A204.1 (cell line): Measurements from ENCODE around the gene PODN.

Experiments used
- FAIRE-seq: peaks from 2 replicates; lab custom pipeline; 2012; peaks lifted over from hg19 to GRCh38; lab: Jason Lieb, UNC

PODN gene

DNA sequence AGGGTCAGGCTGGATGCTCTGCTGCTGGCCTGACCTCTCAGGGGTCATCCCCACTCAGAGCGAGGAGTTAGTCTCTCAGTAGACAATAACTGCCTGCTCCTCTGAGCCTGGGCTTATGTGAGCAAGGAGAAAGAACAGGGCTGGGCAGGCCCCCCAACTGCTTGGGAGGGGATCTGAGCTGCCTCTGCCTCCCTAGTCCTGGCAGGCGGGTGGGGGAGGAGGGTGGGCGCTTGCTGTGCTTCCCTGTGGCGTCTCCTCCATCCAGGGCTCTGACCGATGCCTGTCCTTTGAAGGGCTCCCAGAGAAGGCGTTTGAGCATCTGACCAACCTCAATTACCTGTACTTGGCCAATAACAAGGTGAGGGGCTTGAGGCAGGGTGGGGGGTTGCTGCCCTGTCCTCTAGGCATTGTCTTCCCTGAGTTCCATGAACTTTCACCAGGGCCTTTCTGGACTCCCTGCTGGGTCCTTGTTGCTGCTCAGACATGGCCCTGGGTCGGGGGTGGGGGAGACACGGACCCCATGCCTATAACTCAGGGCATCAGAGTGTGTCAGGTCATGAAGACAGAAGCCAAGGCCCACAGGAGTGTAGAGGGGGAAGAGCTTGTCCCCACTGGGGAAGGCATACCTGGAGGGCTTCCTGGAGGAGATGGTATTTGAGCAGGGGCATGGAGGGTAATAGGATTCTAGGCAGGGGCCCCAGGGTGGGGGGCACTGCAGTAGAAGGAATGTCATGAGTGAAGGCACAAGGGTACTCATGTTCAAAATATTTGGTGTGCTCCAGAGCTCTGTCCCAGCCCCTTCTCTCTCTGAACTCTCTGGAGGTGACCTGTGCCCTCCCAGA is 12.5 kb downstream of the PODN start:
- no peak for FAIRE-seq

DNA sequence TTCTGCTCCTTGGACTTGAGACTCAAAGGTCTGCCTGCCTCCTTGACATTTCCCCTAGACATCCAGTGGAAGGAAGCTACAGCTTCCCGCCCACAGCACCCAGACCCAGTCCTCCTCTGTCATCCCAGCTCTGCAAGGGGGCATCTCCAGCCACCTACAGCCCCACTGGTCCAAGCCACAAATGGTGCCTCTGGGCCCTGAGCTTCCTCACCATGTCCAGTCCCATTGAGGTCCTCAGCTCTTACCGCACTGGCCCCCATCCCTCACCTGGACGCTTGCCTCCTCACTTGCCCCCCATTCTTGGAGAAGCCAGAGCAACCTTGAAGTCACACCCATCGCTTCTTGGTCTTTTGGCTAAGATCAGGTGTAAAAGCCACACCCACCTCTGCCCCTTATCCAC is 13.2 kb downstream of the PODN start:
- no peak for FAIRE-seq

DNA sequence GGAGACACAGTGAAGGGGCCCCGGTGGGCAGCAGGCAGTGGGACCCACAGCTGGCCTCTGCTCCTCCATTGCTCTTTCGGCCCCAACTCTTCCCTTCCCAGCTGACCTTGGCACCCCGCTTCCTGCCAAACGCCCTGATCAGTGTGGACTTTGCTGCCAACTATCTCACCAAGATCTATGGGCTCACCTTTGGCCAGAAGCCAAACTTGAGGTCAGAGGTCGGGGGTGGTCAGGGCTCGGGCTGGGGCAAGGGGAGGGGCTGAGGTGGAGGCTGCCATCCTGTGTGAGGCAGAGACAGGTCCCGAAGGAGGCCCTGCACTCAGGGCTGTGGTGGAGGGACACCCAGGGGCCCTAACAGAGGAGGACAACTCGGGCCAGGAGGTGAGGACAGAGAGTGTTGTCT is 13.7 kb downstream of the PODN start:
- FAIRE-seq = no peak

DNA sequence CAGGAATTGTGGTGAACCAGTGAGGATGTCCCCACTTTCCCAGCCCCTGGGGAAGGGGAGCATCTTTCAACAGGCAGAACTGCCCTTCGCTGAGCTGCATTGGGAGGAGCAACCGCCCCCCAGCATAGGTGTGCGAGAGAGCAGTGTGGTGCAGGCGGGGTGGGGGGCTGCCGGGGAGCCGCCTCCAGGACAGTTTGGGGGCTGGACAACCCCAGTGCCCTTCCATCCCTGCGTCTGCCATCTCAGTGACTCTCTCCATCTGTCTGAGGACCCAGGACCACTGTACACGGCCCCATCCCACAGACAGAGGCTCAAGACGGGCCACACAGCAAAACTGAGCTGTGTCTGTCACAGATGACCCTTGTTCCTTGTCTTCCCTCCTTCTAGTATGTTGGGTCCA is 14.2 kb downstream of the PODN start:
- FAIRE-seq = no peak

DNA sequence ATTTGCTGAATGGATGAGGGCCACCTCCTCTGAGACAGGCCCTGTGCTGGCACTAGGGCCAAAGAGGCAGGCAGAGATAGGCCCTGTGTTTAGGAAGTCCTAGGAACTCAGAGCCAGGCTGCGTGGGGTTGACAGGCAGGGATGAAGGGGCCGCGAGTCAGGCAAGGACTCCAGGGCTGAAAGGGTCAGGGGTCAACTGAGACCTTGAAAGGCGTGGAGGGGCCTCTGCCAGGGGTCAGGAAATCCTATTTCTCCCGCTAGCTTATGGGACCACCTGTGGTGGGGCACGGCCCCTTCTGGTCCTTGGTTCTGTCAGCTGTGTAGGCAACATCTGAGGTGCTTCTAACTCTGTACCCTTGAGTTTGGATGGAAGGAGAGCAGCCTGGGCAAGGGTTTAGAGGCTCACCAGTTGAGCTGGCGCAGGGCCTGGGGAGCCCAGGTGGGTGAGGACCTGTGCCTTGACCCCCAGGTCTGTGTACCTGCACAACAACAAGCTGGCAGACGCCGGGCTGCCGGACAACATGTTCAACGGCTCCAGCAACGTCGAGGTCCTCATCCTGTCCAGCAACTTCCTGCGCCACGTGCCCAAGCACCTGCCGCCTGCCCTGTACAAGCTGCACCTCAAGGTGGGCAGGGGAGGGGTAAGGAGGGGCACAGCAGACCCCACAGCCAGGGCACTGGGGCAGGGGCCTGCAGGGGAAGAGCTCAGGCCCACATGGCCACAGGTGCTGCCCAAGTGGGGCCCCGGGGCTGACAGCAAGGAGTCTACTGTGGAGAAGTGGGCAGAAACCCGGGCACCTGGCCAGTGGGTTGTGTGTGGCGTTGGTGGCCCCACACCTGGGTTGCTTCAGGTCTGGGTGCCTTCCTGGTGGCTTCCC is 14.9 kb downstream of the PODN start:
- FAIRE-seq = no peak

DNA sequence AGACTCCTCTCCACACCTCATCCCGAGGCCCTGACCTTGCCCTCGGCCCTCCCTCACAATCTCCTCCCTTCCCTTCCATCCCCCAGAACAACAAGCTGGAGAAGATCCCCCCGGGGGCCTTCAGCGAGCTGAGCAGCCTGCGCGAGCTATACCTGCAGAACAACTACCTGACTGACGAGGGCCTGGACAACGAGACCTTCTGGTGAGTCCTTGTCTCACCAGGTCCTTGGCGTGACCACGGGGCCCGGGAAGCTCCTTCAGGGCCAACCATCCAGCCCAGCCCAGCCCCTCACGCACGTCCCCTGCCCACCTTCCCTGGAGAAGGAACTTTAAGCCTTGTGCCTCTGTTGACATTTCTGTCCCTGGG is 15.6 kb downstream of the PODN start:
- FAIRE-seq = no peak

DNA sequence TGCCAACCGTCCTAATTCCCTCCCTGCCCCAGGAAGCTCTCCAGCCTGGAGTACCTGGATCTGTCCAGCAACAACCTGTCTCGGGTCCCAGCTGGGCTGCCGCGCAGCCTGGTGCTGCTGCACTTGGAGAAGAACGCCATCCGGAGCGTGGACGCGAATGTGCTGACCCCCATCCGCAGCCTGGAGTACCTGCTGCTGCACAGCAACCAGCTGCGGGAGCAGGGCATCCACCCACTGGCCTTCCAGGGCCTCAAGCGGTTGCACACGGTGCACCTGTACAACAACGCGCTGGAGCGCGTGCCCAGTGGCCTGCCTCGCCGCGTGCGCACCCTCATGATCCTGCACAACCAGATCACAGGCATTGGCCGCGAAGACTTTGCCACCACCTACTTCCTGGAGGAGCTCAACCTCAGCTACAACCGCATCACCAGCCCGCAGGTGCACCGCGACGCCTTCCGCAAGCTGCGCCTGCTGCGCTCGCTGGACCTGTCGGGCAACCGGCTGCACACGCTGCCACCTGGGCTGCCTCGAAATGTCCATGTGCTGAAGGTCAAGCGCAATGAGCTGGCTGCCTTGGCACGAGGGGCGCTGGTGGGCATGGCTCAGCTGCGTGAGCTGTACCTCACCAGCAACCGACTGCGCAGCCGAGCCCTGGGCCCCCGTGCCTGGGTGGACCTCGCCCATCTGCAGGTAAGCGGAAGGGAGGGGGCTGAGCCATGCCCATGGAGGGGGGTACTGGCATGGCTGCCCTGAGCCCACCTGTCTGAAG is 16.5 kb downstream of the PODN start:
- FAIRE-seq = no peak

DNA sequence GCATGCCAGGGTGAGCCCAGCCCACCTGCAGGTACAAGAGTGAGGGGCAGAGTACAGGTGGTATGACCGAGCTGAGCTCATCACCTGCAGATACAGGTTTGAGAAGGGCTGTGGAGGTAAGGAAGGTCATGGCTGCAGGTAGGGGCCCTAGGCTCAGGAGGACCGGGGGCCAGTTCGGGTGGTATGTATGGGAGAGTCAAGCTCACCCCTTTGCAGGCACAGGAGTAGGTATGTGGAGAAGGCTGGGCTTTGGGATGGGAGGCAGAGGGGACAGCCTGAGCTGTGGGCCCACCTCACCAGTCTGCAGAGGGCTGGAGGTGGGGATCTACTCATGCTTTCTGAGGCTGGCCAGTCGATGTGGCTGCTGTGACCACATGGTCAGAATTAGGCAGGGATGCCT is 17.2 kb downstream of the PODN start:
- FAIRE-seq = no peak

DNA sequence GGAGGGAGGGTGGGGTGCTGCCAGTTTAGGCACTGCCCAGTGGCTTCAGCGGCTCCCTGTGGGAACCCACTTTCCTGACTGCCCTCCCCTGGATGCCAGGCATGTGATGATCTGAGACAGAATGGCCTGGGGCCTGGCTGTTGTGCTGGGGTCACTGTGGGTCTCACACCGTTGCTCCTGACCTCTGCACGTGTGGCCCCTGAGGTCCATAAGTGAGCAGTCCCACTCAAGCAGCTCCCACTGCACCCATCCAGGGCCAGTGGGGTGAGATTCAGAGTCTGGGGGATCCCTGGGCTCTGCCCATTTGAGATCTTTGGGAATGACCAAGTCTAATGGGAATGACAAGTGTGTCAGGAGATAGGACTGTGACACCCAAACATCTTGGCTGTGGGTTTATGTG is 18.0 kb downstream of the PODN start:
- FAIRE-seq = no peak

DNA sequence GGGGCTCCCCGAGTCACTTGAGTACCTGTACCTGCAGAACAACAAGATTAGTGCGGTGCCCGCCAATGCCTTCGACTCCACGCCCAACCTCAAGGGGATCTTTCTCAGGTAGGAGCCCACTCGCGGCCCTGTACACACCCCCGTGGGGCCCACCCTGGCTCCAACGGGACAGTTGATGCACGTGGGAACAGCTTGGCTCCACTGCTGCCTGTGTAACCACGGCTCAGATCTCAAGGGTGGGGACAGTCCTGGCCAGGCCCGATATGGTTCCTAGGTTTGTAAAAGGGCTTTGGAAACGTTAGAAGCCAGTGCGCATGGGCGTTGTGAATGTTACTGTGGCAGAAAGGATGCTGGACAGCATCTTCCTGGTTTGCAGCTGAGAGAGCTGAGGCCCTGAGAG is 18.8 kb downstream of the PODN start:
- FAIRE-seq = no peak

DNA sequence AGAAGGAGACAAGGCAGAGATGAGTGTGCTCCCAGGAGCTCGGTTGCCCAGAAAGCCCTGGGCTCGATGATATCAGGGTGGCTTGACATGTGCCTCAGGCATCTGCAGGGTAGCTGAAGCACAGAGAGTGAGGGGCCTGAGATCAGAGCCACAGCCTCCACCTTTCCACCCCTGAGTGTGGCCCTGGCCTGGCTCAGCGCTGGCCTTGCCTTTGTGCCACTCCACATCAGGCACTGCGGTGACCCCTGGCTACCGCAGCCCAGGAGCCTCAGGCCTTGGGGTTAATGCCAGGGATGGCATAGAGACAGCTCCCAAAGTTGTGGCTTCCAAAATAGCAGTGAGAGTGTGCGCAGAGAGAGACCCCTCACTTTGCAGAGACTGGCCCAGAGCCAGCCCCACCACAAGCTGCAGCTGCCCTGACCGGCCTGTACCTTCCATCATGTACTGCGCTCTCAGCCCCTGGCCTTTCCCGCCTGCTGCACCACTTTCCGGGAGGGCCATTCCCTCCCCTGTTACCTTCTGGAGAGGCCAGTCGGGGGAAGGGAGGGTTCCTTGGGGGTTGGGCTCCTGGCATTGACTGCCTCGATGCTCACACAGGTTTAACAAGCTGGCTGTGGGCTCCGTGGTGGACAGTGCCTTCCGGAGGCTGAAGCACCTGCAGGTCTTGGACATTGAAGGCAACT is 19.5 kb downstream of the PODN start:
- FAIRE-seq = no peak

DNA sequence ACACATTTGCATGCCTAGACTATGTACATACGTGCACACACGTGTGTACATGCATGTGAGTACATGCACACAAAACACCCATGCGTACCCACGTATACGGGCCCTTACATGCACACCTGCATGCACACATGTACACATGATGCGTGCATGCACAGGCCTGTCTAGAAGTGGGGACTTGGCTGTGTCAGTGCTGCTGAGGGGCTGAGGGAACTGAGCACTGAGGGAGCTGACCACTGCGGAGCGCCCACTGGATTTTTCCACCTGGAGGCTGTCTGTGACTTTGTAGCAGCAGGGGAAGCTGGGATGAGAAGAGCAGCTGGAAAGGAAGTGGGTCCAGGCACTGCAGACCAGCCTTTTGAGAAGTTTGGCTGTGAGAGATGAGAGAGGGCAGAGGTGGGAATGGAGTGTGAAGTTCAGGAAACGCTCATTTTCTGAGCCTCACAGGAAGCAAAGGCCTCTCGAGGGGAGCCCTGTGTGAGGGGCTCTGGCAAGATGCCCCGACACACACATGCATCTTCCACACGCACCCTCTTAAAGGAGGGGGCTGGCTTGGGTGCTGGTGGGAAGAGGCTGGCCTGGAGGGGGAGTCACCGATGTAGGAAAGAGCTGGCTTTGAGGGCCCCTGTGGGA is 20.9 kb downstream of the PODN start:
- no peak for FAIRE-seq

DNA sequence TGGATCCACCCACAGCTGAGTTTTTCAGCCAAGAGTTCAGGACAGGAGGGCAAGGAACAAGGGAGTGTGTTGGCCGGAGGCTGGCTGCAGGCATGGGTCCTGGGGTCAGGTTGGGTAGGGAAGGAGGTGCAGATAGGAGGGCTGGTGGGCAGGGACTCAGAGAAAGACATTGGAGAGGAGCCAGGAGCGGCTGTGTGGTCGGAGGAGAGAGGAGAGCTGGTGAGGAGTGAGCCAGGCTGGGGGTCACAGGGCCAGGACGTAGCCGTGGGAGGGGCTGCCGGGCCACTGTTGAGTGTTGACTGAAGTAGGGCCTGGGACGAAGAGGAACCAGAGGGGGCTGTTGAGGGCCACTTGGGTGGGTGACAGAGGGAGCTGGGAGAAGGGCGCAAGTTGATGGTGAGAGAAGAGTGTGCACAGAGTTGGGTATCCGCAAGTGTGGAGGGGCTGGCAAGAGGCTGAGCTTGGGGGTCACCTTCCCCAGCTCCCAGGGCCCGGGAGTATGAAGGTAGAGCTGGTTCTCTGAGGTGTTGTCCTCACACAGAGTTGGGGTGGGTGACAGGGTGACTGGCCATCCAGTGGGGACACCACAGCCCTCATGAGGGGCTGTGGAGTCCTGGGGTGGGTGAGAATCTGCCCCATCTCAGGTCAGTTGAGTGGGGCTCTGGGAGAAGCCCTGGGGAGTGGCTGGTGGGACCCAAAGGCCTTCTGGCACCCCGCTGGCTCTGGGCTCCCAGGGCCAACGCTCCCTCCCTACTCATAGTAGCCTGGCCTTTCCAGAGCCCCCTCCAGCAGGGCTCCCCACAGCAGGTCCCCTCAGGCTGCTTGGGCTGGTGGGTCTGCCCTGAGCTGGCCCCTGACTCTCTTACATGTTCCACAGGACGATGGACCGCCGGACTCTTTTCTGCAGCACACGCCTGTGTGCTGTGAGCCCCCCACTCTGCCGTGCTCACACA is 21.9 kb downstream of the PODN start:
- FAIRE-seq = no peak

DNA sequence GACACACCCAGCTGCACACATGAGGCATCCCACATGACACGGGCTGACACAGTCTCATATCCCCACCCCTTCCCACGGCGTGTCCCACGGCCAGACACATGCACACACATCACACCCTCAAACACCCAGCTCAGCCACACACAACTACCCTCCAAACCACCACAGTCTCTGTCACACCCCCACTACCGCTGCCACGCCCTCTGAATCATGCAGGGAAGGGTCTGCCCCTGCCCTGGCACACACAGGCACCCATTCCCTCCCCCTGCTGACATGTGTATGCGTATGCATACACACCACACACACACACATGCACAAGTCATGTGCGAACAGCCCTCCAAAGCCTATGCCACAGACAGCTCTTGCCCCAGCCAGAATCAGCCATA is 22.6 kb downstream of the PODN start:
- no peak for FAIRE-seq

DNA sequence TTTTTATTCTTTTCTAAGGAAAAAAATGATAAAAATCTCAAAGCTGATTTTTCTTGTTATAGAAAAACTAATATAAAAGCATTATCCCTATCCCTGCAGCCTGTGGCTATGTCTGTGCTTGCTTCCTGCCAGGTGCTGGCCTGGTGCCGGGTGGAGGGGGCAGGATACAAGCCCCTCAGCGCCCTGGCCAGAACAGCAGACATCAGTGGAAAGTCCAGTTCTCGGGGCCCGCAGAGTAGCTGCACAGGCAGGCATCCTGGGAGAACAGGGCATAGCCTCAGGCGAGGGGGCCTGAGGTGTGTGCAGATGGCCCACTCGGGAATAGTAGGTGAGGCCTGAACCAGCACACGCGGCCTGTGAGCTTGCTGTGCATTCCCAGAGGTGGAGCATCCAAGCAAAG is 23.4 kb downstream of the PODN start:
- no peak for FAIRE-seq

DNA sequence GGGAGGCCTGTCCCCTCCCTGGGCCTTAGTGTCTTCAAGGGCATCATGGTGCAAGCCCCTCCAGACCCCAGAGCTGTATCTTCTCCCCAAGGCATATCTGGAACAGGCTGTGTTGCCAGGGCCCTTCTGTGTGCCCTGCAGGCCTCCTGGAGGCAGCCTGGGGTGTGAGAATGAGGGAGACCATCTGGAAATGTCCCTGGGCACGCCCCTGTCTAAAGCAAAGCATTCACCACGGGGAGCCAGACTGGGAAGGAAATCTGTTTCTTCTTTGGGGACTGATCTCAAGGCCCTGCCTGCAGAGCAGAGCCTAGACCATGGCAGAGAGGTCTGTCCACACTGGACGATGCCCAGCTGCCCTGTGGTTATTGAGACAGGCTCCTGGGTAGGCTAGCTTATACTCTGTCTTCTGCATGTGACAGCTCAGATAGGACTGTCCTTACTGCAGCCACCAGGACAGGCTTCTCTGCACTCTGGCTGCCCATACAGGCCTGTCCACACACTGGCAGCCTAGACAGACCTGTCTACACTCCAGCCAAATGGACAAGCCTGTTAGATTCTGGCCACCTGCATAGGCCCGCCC is 24.6 kb downstream of the PODN start:
- no peak for FAIRE-seq

DNA sequence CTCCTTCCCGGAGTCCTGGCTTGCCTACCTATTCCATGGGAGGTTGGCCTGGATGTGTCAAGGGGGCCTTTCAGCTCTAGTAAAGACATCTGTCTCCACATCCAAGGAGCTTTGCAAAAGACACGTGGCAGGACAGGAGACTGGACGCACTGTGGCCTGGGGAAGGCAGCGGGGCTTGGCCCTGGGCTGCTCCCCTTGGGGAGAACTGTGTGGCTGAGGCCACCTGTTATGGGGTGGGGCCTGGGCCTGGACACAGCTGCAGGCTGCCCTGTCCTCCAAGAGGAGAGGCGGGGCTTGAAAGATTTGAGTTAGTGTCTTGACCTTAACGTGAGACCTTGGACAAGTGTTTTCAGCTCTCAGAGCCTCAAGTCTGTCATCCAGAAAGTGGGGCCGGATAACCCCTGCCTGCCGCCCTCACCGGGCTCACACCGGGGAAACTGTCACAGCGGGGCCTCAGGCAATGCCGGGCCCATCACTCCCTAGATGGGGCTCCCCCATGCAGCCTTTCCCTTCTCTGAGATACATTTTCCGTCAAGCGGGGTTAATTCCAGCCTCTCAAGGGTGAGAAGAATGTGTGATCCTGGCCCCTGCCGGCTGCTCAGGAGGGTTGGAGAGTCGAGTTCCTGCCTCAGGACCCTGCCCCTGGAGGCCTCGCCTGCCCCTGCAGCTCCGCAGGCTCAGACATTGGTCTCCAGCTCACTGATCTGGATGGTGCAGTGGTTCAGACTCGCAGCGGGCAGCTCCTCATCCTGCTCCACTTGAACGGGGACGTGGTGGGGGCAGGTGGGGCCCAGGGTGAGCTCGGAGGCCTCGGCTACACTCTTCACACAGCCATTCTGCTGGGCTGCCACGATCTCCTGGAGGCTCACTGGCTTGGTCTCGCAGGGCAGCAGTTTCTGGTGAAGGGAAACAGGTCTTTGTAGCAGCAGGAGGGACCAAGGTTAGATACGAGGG is 25.6 kb downstream of the PODN start:
- no peak for FAIRE-seq

DNA sequence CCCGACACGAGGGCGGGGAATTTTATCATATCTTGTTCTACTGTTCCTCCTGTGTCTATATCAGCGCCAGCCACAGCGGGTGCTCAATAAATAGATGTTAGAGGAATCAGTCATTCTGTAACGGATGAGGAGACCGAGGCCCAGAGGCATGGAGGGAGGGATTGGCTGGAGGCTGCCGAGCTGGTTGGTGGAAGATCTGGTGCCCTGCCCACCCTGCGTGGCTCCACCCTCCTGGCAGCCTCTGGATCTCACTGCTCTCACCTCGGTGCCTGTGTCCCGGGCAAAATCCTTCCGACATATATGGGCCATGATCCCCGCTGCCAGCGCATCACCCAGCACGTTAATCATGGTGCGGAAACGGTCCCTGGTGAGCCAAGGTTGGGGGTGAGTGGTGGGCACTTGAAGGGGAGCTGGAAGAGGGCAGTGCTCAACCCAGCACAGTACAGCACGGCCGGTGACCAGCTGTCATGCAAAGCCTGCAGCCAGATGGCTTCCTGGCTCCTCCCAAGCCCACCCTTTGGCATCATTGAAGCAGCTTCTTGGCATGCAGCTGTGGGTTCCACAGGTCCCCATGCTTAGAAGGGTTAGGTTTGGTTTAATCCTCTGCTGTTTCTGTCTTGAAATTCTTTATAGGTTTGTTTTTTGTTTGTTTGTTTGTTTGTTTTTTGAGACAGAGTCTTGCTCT is 26.7 kb downstream of the PODN start:
- FAIRE-seq = no peak
